Activated CD8-positive, alpha-beta T cell treated with anti-CD3 and anti-CD28 coated beads, Interleukin-2, amount 10 ng/mL, durations not matched to agents 7 days and 5 days (primary cell): Measurements from ENCODE around the gene ZNF282. TPM values are rescaled to one million over a fixed set of nuclear protein-coding genes. Genes with fewer than 3 reads are reported as not detected.
A peak's percentile ranks its signal among the peaks of the same experiment; 100 is the strongest.

ENCODE experiments used
- ATAC-seq: fragments of 150-1000 bp; cut with Tn5 transposase; one replicate; pipeline ENCODE4 v1.10.0; 2021; ENCODE audit warnings: moderate library complexity
- CTCF ChIA-PET: fragments of 350-600 bp; sonication (Branson Sonifier 250); formaldehyde crosslinking; loops from one replicate; lab custom pipeline; 2021; ENCODE audit warnings: antibody characterized with exemption; lab: Charles Lee
- POLR2A ChIA-PET: fragments of 350-600 bp; sonication (Branson Sonifier 250); formaldehyde crosslinking; loops from one replicate; lab custom pipeline; 2021; ENCODE audit warnings: antibody characterized with exemption; lab: Charles Lee
- DNase-seq: peaks from one replicate; pipeline ENCODE4 v3.0.0-alpha.2; 2020
- H3K27ac Mint-ChIP-seq: one replicate; pipeline ENCODE4 v1.8.0; 2021; ENCODE audit warnings: mild to moderate bottlenecking, mixed read lengths
- H3K27me3 Mint-ChIP-seq: one replicate; pipeline ENCODE4 v1.8.0; 2021; ENCODE audit warnings: low read depth, mixed read lengths
- H3K36me3 Mint-ChIP-seq: one replicate; pipeline ENCODE4 v1.8.0; 2021; ENCODE audit warnings: low read depth, mixed read lengths
- H3K4me1 Mint-ChIP-seq: one replicate; pipeline ENCODE4 v1.8.0; 2021; ENCODE audit warnings: low read depth, mixed read lengths
- H3K4me3 Mint-ChIP-seq: one replicate; pipeline ENCODE4 v1.8.0; 2021; ENCODE audit warnings: mild to moderate bottlenecking, mixed read lengths
- H3K9me3 Mint-ChIP-seq: one replicate; pipeline ENCODE4 v1.8.0; 2022; ENCODE audit warnings: mixed read lengths; ENCODE audit not compliant: insufficient read depth
- total RNA-seq, 2 experiments: library from RNA; stranded (reverse); gene quantifications; one replicate each; pipeline ENCODE4 v1.2.3, GENCODE V29; 2021

Gene ZNF282
- total RNA-seq = 10 to 100 TPM; 28.4 to 30.6 TPM

DNA sequence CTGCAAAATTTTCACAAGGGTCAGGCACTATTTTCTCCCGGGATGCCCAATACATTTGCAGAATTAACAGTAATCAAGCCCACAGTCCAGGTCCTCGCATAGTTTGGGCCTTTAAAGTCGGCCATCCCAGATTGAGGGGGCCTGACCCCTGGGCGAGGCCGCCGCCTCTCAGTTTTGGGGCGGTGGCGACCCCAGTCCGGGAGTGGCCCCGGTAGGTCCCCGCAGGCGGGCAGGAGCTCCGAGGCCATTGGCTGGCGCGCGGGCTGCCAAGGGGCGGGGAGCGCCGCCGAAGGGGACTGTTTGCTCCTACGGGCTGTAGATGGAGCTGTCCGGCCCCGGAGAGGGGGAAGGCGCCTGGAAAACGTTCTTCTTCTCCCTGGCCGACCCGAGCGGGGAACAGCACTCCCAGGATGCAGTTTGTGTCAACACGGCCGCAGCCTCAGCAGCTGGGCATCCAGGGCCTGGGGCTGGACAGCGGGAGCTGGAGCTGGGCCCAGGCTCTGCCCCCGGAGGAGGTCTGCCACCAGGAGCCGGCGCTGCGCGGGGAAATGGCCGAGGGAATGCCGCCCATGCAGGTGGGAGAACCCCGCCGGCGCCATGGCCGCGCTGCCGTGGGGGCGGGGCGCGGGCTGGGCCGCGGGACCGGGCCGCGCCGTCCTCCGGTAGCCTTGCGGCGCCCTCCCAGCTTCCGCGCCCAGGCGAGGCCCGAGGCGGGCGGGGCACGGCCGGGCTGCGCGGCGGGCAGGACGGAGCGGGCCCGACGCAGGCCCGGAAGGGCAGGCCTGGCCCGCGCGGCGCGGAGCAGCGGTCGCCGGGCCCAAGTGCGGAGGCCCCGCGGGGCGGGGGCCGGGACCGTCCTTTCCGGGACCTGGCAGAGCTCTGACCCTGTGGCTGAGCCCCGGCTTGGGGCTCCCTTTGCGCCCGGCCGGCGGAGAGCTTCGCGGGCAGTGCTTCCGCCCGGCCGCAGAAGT lies at the start of gene ZNF282:
Gene ZNF282, plus strand, starts transcription at position 367 of the 971 bp plus-strand sequence. Its CDS starts 44 bp downstream, at position 411.
- ATAC-seq (peak; percentile 92), DNase-seq (peak; percentile 81)
- Mint-ChIP-seq H3K4me3 (peak within 1 kb of the TSS; percentile 87), H3K27me3 (no peaks in the 10 kb centered on the region), H3K27ac (peak within 1 kb of the TSS; percentile 85), H3K36me3 (peaks cover 31% of the 10 kb centered on the region), H3K4me1 (peaks cover 50% of the 10 kb centered on the region), H3K9me3 (no peaks in the 10 kb centered on the region)
- POLR2A ChIA-PET = interaction anchor here (0.7 to 2.5 kb wide), 7 partner anchors 9 to 1924 kb away, joined by 3 to 16 read pairs (median 4); partner anchors contain the start of genes ZNF398 and ZNF425
- CTCF ChIA-PET = interaction anchor here (0.6 to 2.5 kb wide), 19 partner anchors 9 to 547 kb away, joined by 3 to 22 read pairs (median 4); partner anchors contain the start of genes ZNF398 and ZNF783

DNA sequence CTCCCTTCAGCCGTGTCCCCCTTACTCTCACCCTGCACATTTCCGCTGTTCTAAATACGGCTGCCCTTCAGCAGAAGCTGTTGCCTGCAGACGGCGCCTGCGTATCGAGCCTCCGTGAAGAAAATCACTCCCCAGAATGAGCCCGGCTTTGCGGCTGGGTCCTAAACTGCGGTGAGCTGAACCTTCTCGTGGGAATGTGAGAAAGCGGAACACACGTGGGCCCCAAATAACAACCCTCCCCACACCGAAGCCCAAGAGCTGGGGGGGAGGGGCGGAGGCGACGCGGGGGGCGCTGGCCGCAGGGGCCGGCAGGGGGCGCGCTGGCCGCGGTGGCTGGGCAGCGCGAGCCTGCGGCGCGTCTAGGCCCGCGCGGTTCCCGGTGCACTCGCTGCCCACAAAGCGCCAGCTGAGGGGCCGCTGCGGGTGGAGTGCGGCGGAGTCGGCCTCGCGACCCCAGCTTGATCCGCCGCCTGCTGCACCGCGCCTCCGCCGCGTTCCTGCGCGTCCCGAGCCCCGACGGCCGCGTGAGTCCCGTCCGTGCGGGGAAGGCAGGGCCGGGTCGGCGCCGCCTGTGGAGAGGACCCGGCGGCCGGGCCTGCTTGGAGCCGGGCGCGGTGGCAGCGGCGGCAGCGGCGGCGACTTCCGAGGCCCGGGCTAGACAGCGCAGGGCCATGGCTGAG lies 48.1 kb upstream of the ZNF282 start, which contains the start of gene ZNF398:
Gene ZNF398, plus strand, starts transcription at position 382 of the 680 bp plus-strand sequence. Its CDS starts 290 bp downstream, at position 672.
- DNase-seq (peak; percentile 77), ATAC-seq (peak; percentile 77)
- peaks cover 26% of the 10 kb centered on the region for H3K4me1 Mint-ChIP-seq
- H3K27me3 Mint-ChIP-seq = no peaks in the 10 kb centered on the region
- ChIA-PET CTCF (interaction anchor here (0.6 to 4.3 kb wide), 23 partner anchors 9 to 276 kb away, joined by 3 to 44 read pairs (median 5); partner anchors contain the start of genes ZNF282, ZNF425 and ZNF783), POLR2A (interaction anchor here (0.8 to 2.7 kb wide), 13 partner anchors 8 to 165 kb away, joined by 3 to 43 read pairs (median 4); partner anchors contain the start of genes ZNF282, ZNF425 and ZNF783)
- H3K27ac Mint-ChIP-seq = peak within 1 kb of the TSS; percentile 91
- peak within 1 kb of the TSS; percentile 84 for H3K4me3 Mint-ChIP-seq
- H3K36me3 Mint-ChIP-seq = peaks cover 21% of the 10 kb centered on the region
- H3K9me3 Mint-ChIP-seq = no peaks in the 10 kb centered on the region

DNA sequence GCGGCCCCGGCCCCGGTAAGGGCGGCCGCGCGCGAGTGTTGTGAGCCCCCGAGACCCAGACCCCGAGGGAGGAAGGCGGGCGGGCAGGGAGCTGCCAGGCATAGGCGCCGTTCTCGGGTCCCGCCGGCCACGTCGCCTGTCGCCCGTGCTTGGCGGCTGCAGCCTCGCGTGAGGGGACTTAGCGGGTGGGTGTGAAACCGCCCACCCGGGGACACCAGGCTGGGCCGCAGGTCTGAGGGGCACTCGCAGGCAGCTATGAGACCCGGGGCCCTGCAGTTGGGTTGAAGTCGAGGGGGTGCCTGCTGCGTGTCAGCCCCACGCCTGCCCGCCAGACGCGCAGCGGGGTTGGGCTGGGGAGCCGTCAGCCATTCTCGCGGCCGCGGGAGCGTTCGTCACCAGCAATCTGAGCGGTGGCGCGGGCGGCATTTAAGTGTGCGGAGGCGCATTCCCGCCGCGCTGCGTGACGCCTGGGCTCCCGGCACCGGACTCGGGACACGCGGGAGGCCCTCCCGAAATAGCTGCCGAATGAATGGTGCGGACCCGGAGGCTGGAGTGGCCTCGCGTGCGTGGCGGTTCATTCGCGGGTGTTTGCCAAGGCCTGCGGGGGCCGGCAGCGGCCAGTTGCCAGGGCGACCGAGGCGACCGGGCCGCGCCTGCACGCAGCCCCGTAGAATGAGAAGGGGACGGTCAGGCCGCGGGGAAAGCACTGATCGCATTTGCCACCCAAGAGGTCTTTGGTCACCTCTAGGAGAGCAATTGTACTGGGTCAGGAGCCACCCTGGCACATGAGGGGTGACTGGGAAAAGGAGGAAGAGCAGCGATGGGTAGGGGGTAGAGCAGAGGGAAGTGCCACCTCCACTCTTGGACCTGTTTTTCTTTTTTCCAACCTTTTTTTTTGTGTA lies 47.3 kb upstream of the ZNF282 start:
- CTCF ChIA-PET = interaction anchor here (0.6 to 4.3 kb wide), 17 partner anchors 9 to 276 kb away, joined by 3 to 44 read pairs (median 5); partner anchors contain the start of genes ZNF282, ZNF425 and ZNF783
- peak overlapping the region; percentile 84 for H3K4me3 Mint-ChIP-seq
- H3K4me1 Mint-ChIP-seq = peaks cover 26% of the 10 kb centered on the region
- no peaks in the 10 kb centered on the region for H3K9me3 Mint-ChIP-seq
- ATAC-seq (peak; percentile 51), DNase-seq (peak; percentile 68)
- H3K27me3 Mint-ChIP-seq = no peaks in the 10 kb centered on the region
- peak overlapping the region; percentile 76 for H3K27ac Mint-ChIP-seq
- POLR2A ChIA-PET = interaction anchor here (0.7 to 2.7 kb wide), 9 partner anchors 9 to 165 kb away, joined by 3 to 43 read pairs (median 4); partner anchors contain the start of genes ZNF282, ZNF425 and ZNF783
- peaks cover 21% of the 10 kb centered on the region for H3K36me3 Mint-ChIP-seq

GRCh38 chr7:149150981-149151380 lies 44.4 kb upstream of the ZNF282 start:
- DNase-seq = no peak
- no peak overlapping the region for H3K27ac Mint-ChIP-seq

GRCh38 chr7:149153346-149153745 lies 42.0 kb upstream of the ZNF282 start:
- Mint-ChIP-seq H3K4me1 (peaks cover 12% of the 10 kb centered on the region), H3K27ac (no peak overlapping the region), H3K9me3 (no peaks in the 10 kb centered on the region), H3K36me3 (peaks cover 40% of the 10 kb centered on the region), H3K4me3 (no peak overlapping the region), H3K27me3 (no peaks in the 10 kb centered on the region)
- ATAC-seq (no peak), DNase-seq (no peak)
- POLR2A ChIA-PET = no interaction called here
- CTCF ChIA-PET = interaction anchor here (2.1 kb wide), 1 partner anchor 12 kb away, joined by 4 read pairs; no protein-coding TSS in a partner anchor

More at GRCh38 chr7:149150981-149151380, 44.4 kb upstream of the ZNF282 start:
- H3K27me3 Mint-ChIP-seq = no peaks in the 10 kb centered on the region
- peaks cover 32% of the 10 kb centered on the region for H3K36me3 Mint-ChIP-seq
- peaks cover 17% of the 10 kb centered on the region for H3K4me1 Mint-ChIP-seq
- H3K9me3 Mint-ChIP-seq = no peaks in the 10 kb centered on the region
- CTCF ChIA-PET = interaction anchor here (0.9 to 1.0 kb wide), 2 partner anchors 23 to 45 kb away, joined by 3 read pairs; no protein-coding TSS in a partner anchor
- ATAC-seq = no peak
- POLR2A ChIA-PET = no interaction called here
- no peak overlapping the region for H3K4me3 Mint-ChIP-seq

GRCh38 chr7:149154056-149154455 lies 41.3 kb upstream of the ZNF282 start:
- DNase-seq (no peak), ATAC-seq (no peak)
- Mint-ChIP-seq H3K4me1 (peaks cover 6% of the 10 kb centered on the region), H3K36me3 (peaks cover 36% of the 10 kb centered on the region), H3K27ac (no peak overlapping the region), H3K27me3 (no peaks in the 10 kb centered on the region), H3K9me3 (no peaks in the 10 kb centered on the region), H3K4me3 (no peak overlapping the region)
- ChIA-PET CTCF (no interaction called here), POLR2A (no interaction called here)

GRCh38 chr7:149156898-149157297 lies 38.4 kb upstream of the ZNF282 start:
- DNase-seq (no peak), ATAC-seq (no peak)
- ChIA-PET CTCF (no interaction called here), POLR2A (no interaction called here)
- H3K27ac Mint-ChIP-seq = no peak overlapping the region
- H3K36me3 Mint-ChIP-seq = peaks cover 36% of the 10 kb centered on the region
- no peaks in the 10 kb centered on the region for H3K9me3 Mint-ChIP-seq
- peaks cover 10% of the 10 kb centered on the region for H3K4me1 Mint-ChIP-seq
- no peak overlapping the region for H3K4me3 Mint-ChIP-seq
- no peaks in the 10 kb centered on the region for H3K27me3 Mint-ChIP-seq

- CTCF ChIA-PET = interaction anchor here (2.1 kb wide), 1 partner anchor 15 kb away, joined by 10 read pairs; the partner anchor contains the start of gene ZNF398
- peaks cover 14% of the 10 kb centered on the region for H3K4me1 Mint-ChIP-seq
- no peak for DNase-seq
- H3K9me3 Mint-ChIP-seq = no peaks in the 10 kb centered on the region
- H3K27ac Mint-ChIP-seq = peak overlapping the region; percentile 64
- no peaks in the 10 kb centered on the region for H3K27me3 Mint-ChIP-seq
- POLR2A ChIA-PET = no interaction called here
- ATAC-seq = no peak
- no peak overlapping the region for H3K4me3 Mint-ChIP-seq
- peaks cover 29% of the 10 kb centered on the region for H3K36me3 Mint-ChIP-seq
Observed at GRCh38 chr7:149161241-149161848, 34.0 kb upstream of the ZNF282 start.

GRCh38 chr7:149166142-149166541 lies 29.2 kb upstream of the ZNF282 start:
- Mint-ChIP-seq H3K4me1 (peaks cover 8% of the 10 kb centered on the region), H3K9me3 (no peaks in the 10 kb centered on the region), H3K36me3 (peaks cover 33% of the 10 kb centered on the region), H3K4me3 (no peak overlapping the region), H3K27me3 (no peaks in the 10 kb centered on the region), H3K27ac (peak overlapping the region; percentile 8)
- DNase-seq (no peak), ATAC-seq (no peak)
- POLR2A ChIA-PET = no interaction called here
- CTCF ChIA-PET = interaction anchor here (1.3 to 1.8 kb wide), 2 partner anchors 18 to 101 kb away, joined by 5 to 9 read pairs; partner anchors contain the start of gene ZNF398
